ENCODE results near the gene DYNC2H1.
"Not testable (repeated sequence)": the region's sequence is repeated elsewhere in the genome, so short reads cannot be mapped to it uniquely, and the experiment has no call there.

The DYNC2H1 gene

GRCh38 chr11:103125462-103125861 is 16.2 kb downstream of the DYNC2H1 start:
- DNase-seq, result no peak

- not testable (repeated sequence) for DNase-seq
These were observed 32.8 kb downstream of the DYNC2H1 start for GRCh38 chr11:103141986-103142385.

- no peak for DNase-seq
These were observed 38.4 kb downstream of the DYNC2H1 start for GRCh38 chr11:103147627-103148026.

DNA sequence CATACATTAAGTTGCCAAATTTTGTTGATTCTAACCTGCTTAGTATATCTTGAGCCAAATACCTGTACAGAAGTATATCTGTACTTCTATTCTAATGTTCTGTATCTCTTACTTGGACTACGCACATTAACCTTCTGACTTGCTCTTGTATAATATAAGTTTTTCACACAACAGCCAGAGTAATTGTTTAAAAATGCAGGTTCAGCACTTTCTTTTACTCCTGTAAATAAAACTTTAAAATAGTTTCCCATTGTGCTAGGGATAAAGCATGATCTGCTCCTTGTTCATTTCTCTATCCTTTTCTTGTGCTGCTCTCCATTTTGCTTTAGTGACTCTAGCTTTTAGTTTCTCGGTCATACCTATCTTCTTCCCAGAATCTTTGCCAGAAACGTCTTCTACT is 48.3 kb downstream of the DYNC2H1 start:
- DNase-seq, result no peak

- no peak for DNase-seq
These were observed 55.0 kb downstream of the DYNC2H1 start for GRCh38 chr11:103164093-103164796.

GRCh38 chr11:103167166-103167565 is 57.9 kb downstream of the DYNC2H1 start:
- DNase-seq, result no peak

GRCh38 chr11:103170865-103171264 is 61.6 kb downstream of the DYNC2H1 start:
- DNase-seq, result no peak

DNA sequence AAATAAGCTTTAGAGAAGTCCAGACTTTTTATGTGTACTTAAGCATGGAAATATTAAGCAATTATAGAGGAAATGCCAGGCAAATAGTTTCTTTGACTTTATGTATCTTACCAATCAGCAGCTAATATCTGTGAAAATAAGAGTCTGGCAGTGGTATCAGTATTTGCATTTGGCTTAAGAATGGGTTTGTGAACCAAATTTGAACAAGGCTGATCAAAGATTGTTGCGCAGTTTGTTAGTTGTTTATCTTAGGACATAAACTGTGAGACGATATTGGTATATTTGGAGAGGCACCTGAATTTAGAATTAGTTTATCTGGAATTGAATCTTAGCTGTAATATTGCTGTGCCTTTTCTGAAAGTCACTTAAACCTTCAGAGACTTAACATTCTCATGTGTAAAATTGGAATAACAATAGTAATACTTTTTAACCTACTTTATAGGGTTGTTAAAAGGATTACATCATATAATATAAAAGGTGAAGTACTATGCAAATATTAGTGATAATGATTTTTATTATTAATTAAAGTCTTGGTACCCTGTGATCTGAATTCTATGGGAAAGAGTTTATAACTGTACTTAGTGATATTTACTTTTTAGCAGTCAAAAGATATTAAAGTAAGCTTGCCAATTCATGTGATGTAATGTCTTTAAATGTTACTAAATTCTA is 66.4 kb downstream of the DYNC2H1 start:
- DNase-seq, result no peak

DNA sequence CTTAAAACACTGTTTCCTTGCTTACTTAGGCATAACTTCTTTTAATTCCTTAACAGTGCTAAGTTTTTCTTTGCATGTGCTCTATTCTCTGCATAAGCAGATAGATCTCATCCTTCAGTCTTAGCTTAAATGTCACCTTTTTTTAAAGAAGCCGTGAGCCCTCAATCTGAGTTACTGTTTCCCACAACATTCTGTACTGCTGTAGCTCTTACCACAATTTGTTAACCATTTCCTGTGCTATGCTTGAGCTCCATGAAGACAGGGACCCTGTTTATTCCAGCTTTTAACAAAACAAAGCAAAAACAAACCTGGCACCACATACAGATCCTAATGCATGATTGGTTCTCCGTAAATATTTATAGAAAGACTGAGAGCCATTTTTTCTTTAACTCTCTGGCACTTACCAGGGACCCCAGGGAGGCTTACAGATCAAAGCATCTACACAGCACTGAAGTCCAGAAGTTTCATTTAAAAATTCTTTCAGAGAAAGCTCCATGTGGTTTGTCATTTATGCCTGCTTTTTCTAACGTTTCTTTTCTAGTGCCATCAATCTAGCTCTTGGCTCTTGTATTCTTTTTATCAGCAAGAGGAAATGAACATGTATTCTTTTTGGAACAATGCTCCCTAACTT is 74.9 kb downstream of the DYNC2H1 start:
- no peak for DNase-seq

- DNase-seq, result no peak
These were observed 92.9 kb downstream of the DYNC2H1 start for GRCh38 chr11:103202048-103202651.

DNA sequence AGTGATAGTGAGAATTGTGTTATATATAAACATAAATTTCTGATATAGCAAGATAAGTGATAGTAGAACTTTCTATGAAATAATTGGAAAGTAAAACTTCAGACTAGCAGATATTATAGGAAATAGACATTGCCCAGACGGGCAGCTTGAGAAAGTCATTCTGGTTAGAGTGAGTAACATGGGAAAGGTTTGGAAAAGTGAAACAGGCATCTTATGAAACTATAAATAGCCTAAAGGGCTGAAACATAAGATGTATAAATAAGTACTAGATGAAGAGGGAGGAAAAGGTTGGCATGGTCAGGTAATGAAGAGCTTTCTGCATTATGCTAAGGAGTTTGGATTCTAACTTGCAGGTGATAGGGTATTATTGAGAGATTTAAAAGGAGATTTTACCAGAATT is 101.3 kb downstream of the DYNC2H1 start:
- no peak for DNase-seq

GRCh38 chr11:103215812-103216211 is 106.6 kb downstream of the DYNC2H1 start:
- DNase-seq, result no peak

GRCh38 chr11:103220133-103220532 is 110.9 kb downstream of the DYNC2H1 start:
- no peak for DNase-seq

- no peak for DNase-seq
These were observed 113.6 kb downstream of the DYNC2H1 start for GRCh38 chr11:103222806-103223205.

DNA sequence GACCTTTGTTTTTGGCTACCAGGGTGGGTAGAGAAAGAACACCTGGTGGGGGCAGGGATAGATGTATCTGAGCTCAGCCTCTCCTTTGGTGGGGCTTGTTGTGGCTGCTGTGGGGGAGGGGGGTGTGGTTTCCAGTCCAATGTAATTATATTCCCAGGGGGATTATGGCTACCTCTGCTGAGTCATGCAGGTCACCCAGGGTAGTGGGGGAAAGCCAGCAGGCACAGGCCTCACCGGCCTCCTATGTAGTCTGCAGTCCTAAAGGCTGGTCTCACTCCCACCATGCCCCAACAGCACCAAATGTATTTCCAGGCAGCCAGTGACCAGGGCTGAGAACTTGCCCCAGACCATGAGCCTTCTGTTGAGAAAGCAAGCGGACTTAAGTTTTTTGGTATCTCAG is 119.6 kb downstream of the DYNC2H1 start:
- no peak for DNase-seq

DNA sequence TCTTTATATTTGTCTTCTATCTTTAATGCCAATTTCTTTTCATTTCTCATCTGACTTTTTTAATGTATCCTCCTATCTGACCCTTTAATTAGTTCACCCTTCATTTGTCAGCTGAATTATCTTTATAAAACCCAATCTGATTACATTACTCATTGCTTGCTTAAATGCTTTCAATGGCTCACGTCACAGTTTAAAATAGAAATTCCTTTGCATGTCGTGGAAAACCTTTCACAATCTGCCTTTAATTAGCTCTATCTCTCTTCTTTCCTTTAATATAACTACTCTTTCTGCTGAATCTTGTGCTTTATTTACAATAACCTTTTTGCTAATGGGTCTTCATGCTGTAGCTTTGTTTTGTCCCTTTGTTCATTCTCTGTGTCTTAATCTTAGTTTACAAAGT is 125.7 kb downstream of the DYNC2H1 start:
- no peak for DNase-seq

- DNase-seq, result no peak
These were observed 132.3 kb downstream of the DYNC2H1 start for GRCh38 chr11:103241574-103241973.

DNA sequence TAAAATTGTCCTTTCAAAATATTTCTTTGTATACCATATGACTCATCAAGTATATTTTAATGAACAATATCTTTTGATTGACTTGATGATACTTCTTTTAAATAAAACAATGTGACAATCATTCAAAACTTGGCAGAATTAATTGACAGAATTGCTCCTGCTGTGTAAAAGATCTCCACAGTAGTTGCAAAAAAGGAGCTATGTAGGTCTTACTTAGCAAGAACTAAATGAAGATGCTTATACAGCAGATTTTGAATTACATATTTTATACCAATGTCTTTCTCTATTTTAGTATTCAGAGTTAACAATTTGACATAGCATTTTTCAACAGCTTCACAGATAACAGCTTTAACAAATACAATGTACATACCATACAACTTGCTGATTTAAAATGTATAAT is 144.9 kb downstream of the DYNC2H1 start:
- DNase-seq, result no peak

DNA sequence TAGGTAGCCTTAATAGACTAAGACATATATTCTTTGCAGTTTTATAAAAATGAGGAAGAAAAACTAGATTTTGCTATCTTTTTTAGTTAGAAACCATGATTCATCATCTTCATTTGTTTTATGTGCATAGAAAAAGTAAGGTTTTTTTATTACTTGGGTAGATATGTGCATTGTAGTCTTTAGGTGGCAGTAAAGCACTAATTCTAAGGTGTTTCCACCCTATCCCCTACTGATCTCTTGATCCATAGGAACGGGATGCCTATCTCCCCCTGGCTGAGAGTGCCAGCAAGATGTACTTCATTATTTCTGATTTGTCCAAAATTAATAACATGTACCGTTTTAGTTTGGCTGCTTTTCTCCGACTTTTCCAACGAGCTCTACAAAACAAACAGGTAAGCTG is 148.1 kb downstream of the DYNC2H1 start:
- no peak for DNase-seq

- DNase-seq, result no peak
These were observed 157.1 kb downstream of the DYNC2H1 start for GRCh38 chr11:103266167-103266831.

GRCh38 chr11:103272876-103273275 is 163.7 kb downstream of the DYNC2H1 start:
- no peak for DNase-seq

- DNase-seq, result no peak
These were observed 164.8 kb downstream of the DYNC2H1 start for GRCh38 chr11:103274025-103274424.

- no peak for DNase-seq
These were observed 170.6 kb downstream of the DYNC2H1 start for GRCh38 chr11:103279821-103280220.
